Smooth muscle cell of the pulmonary artery (primary cell): ENCODE results near the gene CENPK. TPM values are rescaled to one million over a fixed set of nuclear protein-coding genes. Genes with fewer than 3 reads are reported as not detected.

ENCODE experiments used
- total RNA-seq: library from RNA; depleted of rRNA; stranded (reverse); fragments of >200 nt; gene quantifications from 2 replicates; pipeline ENCODE4 v1.2.3, GENCODE V29; 2014

CENPK gene, protein sequence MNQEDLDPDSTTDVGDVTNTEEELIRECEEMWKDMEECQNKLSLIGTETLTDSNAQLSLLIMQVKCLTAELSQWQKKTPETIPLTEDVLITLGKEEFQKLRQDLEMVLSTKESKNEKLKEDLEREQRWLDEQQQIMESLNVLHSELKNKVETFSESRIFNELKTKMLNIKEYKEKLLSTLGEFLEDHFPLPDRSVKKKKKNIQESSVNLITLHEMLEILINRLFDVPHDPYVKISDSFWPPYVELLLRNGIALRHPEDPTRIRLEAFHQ
- total RNA-seq: 4.7 and 8.3 TPM in 2 replicates

GRCh38 chr5:65562731-65563701, at the start of gene CENPK, which contains the start of gene PPWD1:
CENPK (minus strand) TSS chr5:65563168; CDS start chr5:65554907, 8,261 bp downstream.
PPWD1 (plus strand) TSS chr5:65563296; CDS start chr5:65563311, 15 bp downstream.

GRCh38 chr5:65481635-65482295, 81.2 kb downstream of the CENPK start, which contains the start of gene ADAMTS6:
ADAMTS6 (minus strand) TSS chr5:65481920; CDS start chr5:65473673, 8,247 bp downstream.

Other genes starting within 250 kb of the CENPK start
- gene ADAMTS6, start 81.2 kb downstream of the CENPK start, total RNA-seq: 85.0 and 90.7 TPM in 2 replicates
- gene PPWD1, start 128 bp upstream of the CENPK start, total RNA-seq: 25.9 and 31.3 TPM in 2 replicates
- 34.5 and 48.0 TPM in 2 replicates for gene TRIM23, start 61.2 kb upstream of the CENPK start, total RNA-seq
- gene SHLD3, start 61.9 kb upstream of the CENPK start, total RNA-seq: 1.8 and 2.3 TPM in 2 replicates
- gene TRAPPC13, start 61.9 kb upstream of the CENPK start, total RNA-seq: 17.9 and 19.7 TPM in 2 replicates
- 25.3 and 26.1 TPM in 2 replicates for gene SGTB, start 158.9 kb upstream of the CENPK start, total RNA-seq
- gene NLN, start 159.0 kb upstream of the CENPK start, total RNA-seq: 37.7 and 51.1 TPM in 2 replicates